ENCODE data around the gene VPS13C.

Gene VPS13C

GRCh38 chr15:61857169-61857829 lies 202.9 kb downstream of the VPS13C start:
- DNase-seq (ENCODE audit: low spot score) = no peak

- no peak for DNase-seq (ENCODE audit: low spot score)
Measured at GRCh38 chr15:61856295-61856694, 204.0 kb downstream of the VPS13C start.

- no peak for DNase-seq (ENCODE audit: low spot score)
Measured at GRCh38 chr15:61853195-61853594, 207.1 kb downstream of the VPS13C start.

- DNase-seq (ENCODE audit: low spot score) = no peak
Measured at GRCh38 chr15:61851955-61852354, 208.3 kb downstream of the VPS13C start.

GRCh38 chr15:61849447-61849846 lies 210.8 kb downstream of the VPS13C start:
- DNase-seq (ENCODE audit: low spot score) = no peak

- no peak for DNase-seq (ENCODE audit: low spot score)
Measured at GRCh38 chr15:61841466-61841865, 218.8 kb downstream of the VPS13C start.

GRCh38 chr15:61840090-61840489 lies 220.2 kb downstream of the VPS13C start:
- no peak for DNase-seq (ENCODE audit: low spot score)

- no peak for DNase-seq (ENCODE audit: low spot score)
Measured at GRCh38 chr15:61839546-61839945, 220.7 kb downstream of the VPS13C start.

- peak; percentile 43 for DNase-seq (ENCODE audit: low spot score)
Measured at GRCh38 chr15:61835496-61836106, 224.6 kb downstream of the VPS13C start.

- DNase-seq (ENCODE audit: low spot score) = no peak
Measured at GRCh38 chr15:61835029-61835428, 225.2 kb downstream of the VPS13C start.

GRCh38 chr15:61834076-61834697 lies 226.1 kb downstream of the VPS13C start:
- peak; percentile 75 for DNase-seq (ENCODE audit: low spot score)

- DNase-seq (ENCODE audit: low spot score) = no peak
Measured at GRCh38 chr15:61832223-61832622, 228.0 kb downstream of the VPS13C start.

GRCh38 chr15:61831505-61831921 lies 228.7 kb downstream of the VPS13C start:
- no peak for DNase-seq (ENCODE audit: low spot score)

- DNase-seq (ENCODE audit: low spot score) = no peak
Measured at GRCh38 chr15:61830536-61831330, 229.5 kb downstream of the VPS13C start.

GRCh38 chr15:61829514-61829889 lies 230.7 kb downstream of the VPS13C start:
- DNase-seq (ENCODE audit: low spot score) = no peak

- DNase-seq (ENCODE audit: low spot score) = no peak
Measured at GRCh38 chr15:61828860-61829513, 231.3 kb downstream of the VPS13C start.

GRCh38 chr15:61828008-61828407 lies 232.2 kb downstream of the VPS13C start:
- no peak for DNase-seq (ENCODE audit: low spot score)

- DNase-seq (ENCODE audit: low spot score) = no peak
Measured at GRCh38 chr15:61827131-61827530, 233.1 kb downstream of the VPS13C start.

- DNase-seq (ENCODE audit: low spot score) = no peak
Measured at GRCh38 chr15:61824291-61824690, 236.0 kb downstream of the VPS13C start.

GRCh38 chr15:61822511-61822910 lies 237.7 kb downstream of the VPS13C start:
- DNase-seq (ENCODE audit: low spot score) = no peak

GRCh38 chr15:61820951-61821350 lies 239.3 kb downstream of the VPS13C start:
- no peak for DNase-seq (ENCODE audit: low spot score)

GRCh38 chr15:61820212-61820611 lies 240.0 kb downstream of the VPS13C start:
- no peak for DNase-seq (ENCODE audit: low spot score)

Data from pons (tissue), 1 donor.